Measurements from ENCODE around the gene MOB3B.

The MOB3B gene

GRCh38 chr9:27368316-27368985 lies 161.2 kb downstream of the MOB3B start:
- DNase-seq (ENCODE audit: low read depth in 2 of 2) = peak; percentile 29 to 58
- no peak overlapping the region for H3K4me3 ChIP-seq (replicated peaks in 1 of 2; ENCODE audit: low read depth in 2 of 2, low read length in 2 of 2)
- TF ChIP-seq CTCF (IDR thresholded peaks at IDR 0.05; ENCODE audit: low read depth, low read length) = no peak

GRCh38 chr9:27367921-27368315 lies 161.7 kb downstream of the MOB3B start:
- TF ChIP-seq CTCF (IDR thresholded peaks at IDR 0.05; ENCODE audit: low read depth, low read length) = no peak
- H3K4me3 ChIP-seq (replicated peaks in 1 of 2; ENCODE audit: low read depth in 2 of 2, low read length in 2 of 2) = no peak overlapping the region
- DNase-seq (ENCODE audit: low read depth in 2 of 2) = peak in 1 of 2 donors; percentile 26

DNA sequence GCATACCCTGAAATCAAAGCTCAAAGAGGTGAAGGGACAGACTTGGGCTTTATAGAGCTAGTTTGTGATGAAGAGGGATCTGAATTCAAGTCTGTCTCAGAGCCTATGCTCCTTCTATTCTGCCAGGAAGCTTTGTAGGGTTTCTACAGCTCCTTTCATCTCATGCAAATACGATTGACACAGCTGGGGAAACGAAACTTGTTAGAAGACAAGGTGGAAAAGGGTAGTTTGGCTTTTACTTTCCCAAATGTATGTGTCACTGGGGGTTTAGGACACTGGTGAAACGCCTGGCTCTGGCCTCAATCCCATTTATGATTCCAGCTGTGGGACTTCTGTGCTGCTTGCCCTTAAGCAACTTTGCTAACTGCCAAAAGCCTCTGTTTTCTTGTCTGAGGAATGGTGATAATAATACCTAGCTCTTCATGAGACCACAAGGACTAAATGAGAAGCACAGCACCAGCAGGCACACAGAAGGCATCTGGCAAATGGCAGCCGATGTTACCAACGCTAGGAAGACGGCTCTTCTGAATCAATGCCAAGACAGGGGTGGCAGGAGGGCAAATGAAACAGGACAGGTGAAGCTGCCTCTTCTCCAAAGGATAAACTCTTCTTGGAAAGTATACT lies 162.3 kb downstream of the MOB3B start:
- no peak for DNase-seq (ENCODE audit: low read depth in 2 of 2)
- TF ChIP-seq CTCF (IDR thresholded peaks at IDR 0.05; ENCODE audit: low read depth, low read length) = no peak
- no peak overlapping the region for H3K4me3 ChIP-seq (replicated peaks in 1 of 2; ENCODE audit: low read depth in 2 of 2, low read length in 2 of 2)

DNA sequence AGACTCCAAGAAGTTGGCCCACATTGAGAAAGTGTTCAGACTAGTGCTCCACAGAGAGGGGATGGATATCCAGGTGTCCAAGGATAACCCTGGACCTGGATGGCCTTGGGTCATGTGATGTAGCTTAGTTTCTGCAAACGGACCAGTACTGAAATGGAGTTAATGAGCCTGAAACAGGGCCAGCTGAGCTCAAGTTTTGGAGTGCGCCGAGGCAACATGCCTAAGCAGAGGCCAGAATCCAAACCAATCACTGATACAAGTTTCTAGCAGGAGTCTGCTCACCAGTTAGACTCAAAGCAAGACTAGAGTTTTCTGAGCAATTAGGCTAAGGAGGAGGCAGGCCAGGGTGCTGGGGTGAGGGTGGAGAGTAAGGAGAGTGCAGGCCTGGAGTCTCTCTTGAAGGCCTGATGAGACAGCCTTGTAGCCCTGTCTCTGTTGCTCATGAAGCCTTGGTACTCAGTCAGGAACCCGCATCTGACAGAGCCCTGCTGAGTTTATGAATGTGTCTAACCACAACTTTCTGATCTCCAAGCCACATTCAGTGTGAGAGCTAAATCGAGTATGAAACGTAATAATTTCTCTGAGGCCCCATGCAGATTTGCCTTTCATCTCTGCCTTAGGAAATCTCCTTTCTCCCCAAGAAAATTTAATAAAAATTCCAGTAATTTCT lies 163.8 kb downstream of the MOB3B start:
- no peak overlapping the region for H3K4me3 ChIP-seq (replicated peaks in 1 of 2; ENCODE audit: low read depth in 2 of 2, low read length in 2 of 2)
- no peak for TF ChIP-seq CTCF (IDR thresholded peaks at IDR 0.05; ENCODE audit: low read depth, low read length)
- DNase-seq (ENCODE audit: low read depth in 2 of 2) = no peak

DNA sequence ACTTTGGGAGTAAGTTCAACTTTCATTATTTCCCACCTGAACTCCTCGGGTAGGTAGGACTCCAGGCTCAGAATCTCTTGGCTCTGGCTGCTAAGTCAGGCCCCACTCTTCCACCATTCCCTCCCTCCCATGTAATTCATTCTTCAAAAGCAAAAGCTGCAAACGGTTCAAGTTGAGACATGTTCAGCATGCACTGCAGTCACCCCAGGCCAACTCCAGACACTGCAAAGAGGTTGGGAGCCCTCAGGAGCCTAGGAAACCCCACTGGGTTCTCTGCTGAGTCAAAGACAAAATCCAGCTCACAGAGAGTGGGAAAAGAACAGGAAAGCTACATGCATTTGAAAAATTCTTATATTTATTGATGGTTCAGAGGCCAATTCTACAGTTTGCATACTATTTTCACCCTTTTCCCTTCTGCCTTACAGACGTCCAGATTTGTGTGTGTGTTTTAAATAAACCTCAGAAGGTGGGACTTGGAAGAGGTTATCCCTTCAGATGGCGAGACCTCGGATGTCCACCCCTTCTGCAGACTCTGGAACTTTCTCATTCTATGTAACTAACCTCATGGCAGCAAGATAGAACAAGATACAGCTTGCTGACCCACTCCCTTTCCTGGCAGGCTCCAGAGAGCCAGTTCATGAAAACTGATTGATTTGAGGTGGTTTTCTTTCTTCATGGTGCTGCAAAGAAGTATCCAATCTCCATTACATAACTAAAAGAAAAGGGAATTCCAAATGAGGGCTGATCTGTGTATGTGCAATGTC lies 167.0 kb downstream of the MOB3B start:
- DNase-seq (ENCODE audit: low read depth in 2 of 2) = no peak
- no peak for TF ChIP-seq CTCF (IDR thresholded peaks at IDR 0.05; ENCODE audit: low read depth, low read length)
- H3K4me3 ChIP-seq (replicated peaks in 1 of 2; ENCODE audit: low read depth in 2 of 2, low read length in 2 of 2) = no peak overlapping the region

GRCh38 chr9:27361492-27361891 lies 168.1 kb downstream of the MOB3B start:
- DNase-seq (ENCODE audit: low read depth in 2 of 2) = no peak
- TF ChIP-seq CTCF (IDR thresholded peaks at IDR 0.05; ENCODE audit: low read depth, low read length) = no peak
- H3K4me3 ChIP-seq (replicated peaks in 1 of 2; ENCODE audit: low read depth in 2 of 2, low read length in 2 of 2) = no peak overlapping the region

All from cardiac fibroblast (primary cell).